Transverse colon (tissue), 3 donors: ENCODE results near the gene FKBP15.

Experiments used
- EP300 ChIP-seq: sonication (generic); formaldehyde crosslinking; IDR thresholded peaks from one replicate; pipeline ENCODE4 v1.6.1; 2017; ENCODE audit warnings: antibody characterized with exemption, low read depth
- POLR2A ChIP-seq: fragments of 450-650 bp; IDR thresholded peaks from one replicate; pipeline ENCODE4 v1.6.1; 2016; ENCODE audit warnings: antibody characterized with exemption, mild to moderate bottlenecking, moderate library complexity
- TF ChIP-seq, protein P1 (sequence below), 5 experiments: fragments of 200-600 bp in 3 of 5; fragments of 450-650 bp in 2 of 5; sonication (generic) in 3 of 5; IDR thresholded peaks; 1 replicate in 2 of 5; 2 replicates in 3 of 5; pipeline ENCODE4 v1.5.1; 2016 to 2017; ENCODE audit warnings: antibody characterized with exemption in 5 of 5, inconsistent platforms in 3 of 5, mild to moderate bottlenecking in 2 of 5, moderate library complexity in 1 of 5

GRCh38 chr9:113266174-113266573 is 45.1 kb upstream of the FKBP15 start:
- TF ChIP-seq, protein P1, sequence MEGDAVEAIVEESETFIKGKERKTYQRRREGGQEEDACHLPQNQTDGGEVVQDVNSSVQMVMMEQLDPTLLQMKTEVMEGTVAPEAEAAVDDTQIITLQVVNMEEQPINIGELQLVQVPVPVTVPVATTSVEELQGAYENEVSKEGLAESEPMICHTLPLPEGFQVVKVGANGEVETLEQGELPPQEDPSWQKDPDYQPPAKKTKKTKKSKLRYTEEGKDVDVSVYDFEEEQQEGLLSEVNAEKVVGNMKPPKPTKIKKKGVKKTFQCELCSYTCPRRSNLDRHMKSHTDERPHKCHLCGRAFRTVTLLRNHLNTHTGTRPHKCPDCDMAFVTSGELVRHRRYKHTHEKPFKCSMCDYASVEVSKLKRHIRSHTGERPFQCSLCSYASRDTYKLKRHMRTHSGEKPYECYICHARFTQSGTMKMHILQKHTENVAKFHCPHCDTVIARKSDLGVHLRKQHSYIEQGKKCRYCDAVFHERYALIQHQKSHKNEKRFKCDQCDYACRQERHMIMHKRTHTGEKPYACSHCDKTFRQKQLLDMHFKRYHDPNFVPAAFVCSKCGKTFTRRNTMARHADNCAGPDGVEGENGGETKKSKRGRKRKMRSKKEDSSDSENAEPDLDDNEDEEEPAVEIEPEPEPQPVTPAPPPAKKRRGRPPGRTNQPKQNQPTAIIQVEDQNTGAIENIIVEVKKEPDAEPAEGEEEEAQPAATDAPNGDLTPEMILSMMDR (IDR thresholded peaks at IDR 0.05), result no peak
- TF ChIP-seq EP300 (no peak), POLR2A (no peak)
